GM18861 (cell line): ENCODE results near the gene WIZ.
"Not testable (repeated sequence)": the region's sequence is repeated elsewhere in the genome, so short reads cannot be mapped to it uniquely, and the experiment has no call there.

Source experiments
- ATAC-seq: cut with Tn5 transposase; IDR thresholded peaks from one replicate; pipeline ENCODE4 v1.9.1; 2021; ENCODE audit not compliant: unreplicated experiment

WIZ gene, protein sequence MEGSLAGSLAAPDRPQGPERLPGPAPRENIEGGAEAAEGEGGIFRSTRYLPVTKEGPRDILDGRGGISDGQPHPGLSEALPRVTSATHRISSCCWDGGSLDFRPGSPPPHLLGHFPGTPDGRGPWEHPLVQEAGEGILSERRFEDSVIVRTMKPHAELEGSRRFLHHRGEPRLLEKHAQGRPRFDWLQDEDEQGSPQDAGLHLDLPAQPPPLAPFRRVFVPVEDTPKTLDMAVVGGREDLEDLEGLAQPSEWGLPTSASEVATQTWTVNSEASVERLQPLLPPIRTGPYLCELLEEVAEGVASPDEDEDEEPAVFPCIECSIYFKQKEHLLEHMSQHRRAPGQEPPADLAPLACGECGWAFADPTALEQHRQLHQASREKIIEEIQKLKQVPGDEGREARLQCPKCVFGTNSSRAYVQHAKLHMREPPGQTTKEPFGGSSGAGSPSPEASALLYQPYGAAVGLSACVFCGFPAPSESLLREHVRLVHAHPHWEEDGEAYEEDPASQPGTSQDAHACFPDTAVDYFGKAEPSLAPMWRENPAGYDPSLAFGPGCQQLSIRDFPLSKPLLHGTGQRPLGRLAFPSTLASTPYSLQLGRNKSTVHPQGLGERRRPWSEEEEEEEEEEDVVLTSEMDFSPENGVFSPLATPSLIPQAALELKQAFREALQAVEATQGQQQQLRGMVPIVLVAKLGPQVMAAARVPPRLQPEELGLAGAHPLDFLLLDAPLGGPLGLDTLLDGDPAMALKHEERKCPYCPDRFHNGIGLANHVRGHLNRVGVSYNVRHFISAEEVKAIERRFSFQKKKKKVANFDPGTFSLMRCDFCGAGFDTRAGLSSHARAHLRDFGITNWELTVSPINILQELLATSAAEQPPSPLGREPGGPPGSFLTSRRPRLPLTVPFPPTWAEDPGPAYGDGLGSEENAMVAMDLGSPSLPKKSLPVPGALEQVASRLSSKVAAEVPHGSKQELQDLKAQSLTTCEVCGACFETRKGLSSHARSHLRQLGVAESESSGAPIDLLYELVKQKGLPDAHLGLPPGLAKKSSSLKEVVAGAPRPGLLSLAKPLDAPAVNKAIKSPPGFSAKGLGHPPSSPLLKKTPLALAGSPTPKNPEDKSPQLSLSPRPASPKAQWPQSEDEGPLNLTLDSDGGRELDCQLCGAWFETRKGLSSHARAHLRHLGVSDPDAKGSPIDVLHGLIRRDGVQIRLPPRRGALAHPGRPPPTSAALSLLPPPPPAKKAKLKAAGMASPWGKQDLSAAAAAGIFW (N-terminal part only)

DNA sequence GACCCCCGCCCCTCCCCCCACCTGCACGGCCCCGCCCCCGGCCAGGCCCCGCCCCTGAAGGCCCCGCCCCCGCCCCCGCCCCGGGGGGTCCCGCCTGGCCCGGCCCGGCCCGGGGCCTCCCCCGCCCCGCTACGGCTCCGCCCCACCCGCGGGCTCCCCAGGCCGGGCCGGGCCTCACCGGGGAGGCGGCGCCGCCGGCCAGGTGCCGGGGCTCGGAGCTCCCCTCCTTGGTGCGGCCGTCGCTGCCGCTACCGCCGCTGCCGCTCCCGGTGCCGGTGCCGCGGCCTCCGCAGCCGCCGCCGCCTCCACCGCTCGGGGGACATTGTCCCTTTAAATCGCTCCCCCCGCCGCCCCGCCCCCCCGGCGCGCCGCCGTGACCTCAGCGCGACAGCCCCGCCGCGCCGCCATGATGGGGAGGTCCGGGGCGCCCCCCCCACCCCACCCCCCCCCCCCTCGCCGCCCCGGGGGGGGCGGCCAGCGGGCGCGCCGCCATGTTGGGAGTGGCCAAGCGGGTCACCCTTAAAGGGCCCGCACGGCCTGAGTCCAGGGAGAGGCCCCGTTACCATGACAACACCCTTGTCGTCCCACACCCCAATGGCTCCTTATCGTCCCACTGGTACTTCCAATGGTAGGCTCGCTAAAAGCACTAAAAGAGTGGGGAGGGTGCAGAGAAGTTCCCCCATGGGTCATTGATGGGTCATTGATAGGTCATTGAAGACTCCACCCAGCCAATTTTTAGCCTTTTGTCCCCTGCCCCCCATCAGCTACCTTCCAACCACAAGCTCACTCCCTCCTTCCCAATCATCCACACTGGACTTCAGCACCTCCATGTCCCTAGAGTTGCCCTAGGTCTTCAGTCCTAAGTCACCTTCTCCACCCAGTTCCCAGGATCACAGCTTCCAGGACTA lies at the start of gene WIZ:
Gene WIZ, minus strand, starts transcription at position 337 of the 908 bp plus-strand sequence. CDS start 1,649 bp downstream, outside the sequence.
- no peak for ATAC-seq

DNA sequence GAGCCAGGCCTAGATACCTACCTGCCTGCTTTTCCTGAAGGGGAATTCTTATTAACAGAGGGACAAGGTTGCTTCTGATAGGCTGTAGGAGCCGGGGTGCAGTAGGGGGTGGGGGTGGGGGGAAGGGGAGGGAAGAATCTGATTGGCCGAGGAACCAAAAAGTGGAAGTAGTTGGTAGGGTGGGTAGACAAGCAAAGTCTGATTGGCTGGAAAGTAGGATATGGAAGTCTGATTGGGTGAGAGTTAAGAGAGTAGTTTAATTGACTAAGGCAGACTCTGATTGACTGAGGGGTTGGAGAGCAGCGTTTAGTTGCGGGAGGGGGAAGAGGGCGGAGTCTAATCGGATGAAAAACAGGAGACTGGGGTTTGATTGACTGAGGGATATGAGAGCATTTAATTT lies 49.2 kb upstream of the WIZ start:
- ATAC-seq: no peak

DNA sequence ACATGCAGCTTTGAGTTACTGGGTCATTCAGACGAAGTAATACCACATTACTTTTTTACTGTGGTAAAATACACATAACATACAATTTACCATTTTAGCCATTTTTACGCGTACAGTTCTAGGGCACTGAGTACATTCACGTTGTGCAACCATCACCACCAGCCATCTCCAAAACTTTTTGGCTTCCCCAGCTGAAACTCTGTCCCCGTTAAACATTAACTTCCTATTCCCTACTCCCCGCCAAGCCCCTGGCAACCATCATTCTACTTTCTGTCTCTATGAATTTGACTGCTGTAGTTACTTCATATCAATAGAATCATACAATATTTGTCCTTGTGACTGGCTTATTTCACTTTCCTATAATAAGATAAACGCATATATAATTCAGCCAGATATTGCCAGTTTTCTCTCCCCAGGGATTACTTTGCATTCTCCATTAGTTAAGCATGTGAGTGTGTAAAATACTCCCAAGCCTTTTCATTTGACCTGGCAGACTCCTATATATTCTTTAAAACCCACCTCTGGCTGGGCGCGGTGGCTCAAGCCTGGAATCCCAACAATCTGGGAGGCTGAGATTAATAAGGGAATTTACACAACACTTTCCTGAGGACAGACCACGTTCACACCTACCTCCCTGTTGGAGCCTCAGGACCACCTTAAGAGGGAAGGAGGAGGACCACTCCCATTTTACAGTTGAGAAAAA lies 48.6 kb upstream of the WIZ start:
- no peak for ATAC-seq

DNA sequence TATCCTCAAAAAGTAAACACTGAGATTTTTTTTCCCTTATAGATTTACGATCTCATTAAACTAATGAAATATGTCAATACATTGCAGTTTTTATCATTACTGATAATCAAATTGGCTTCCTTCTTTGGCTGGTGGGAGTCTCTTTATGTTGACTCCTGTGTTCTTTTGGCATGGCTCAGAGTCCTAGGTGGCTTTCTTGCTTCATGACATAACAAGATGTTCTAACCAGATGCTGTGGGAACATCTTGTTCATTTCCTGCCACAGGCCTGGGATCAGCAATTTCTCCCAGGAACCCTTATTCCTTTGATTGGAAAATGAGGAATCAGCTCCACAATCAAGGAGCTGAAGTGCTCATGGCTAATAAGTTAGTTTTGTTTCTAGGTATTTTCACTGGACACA lies 45.4 kb upstream of the WIZ start:
- no peak for ATAC-seq

DNA sequence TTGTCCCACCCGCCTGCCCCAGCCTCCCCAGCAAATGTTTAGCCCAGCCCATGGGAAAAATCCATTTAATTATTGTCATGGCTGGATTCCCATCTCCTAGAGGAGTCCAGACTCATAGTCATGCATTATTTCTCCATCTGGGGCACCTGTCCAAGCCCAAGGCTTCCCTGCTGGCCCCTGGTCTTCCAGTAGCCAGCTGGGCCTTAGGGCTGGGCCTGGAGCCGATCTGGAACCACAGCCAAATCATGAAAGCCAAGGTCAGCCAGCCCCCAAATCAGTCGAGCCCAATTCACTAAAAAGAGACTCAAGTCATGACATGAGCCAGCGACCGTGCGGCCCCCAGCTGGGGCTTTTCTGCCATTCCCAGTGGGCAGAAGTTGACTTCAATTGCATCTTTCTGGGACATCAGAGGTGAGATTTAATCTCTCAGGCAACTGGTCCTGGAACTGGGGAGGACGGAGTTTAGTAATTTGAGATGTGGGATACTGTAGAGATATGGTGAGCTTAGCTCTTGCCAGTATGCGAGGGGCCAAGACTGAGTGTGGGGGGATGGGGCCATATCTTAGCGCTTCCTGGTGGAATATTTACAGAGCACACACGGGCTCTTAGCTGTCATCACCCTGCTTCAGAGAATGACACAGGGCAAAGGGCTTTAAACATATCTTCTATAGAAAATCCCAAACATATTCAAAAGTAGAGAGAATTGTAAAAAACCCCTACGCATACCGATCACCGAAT lies 38.9 kb upstream of the WIZ start:
- no peak for ATAC-seq

DNA sequence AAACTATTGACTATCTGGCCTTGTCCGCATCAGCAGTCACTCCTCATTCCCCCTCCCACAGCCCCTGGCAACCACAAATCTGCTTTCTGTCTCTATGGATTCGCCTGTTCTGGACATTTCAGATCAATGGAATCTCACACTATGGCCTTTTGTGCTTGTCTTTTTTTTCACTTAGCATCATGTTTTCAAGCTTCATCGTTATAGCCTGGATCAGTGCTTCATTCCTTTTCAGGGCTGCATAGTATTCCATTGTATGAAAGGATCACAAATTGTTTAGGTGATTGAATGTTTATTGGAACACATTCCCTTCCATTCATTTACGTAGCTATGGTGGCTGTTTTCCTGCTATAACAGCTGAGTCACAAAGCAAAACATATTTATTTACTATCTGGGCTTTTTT lies 37.3 kb upstream of the WIZ start:
- ATAC-seq: no peak

DNA sequence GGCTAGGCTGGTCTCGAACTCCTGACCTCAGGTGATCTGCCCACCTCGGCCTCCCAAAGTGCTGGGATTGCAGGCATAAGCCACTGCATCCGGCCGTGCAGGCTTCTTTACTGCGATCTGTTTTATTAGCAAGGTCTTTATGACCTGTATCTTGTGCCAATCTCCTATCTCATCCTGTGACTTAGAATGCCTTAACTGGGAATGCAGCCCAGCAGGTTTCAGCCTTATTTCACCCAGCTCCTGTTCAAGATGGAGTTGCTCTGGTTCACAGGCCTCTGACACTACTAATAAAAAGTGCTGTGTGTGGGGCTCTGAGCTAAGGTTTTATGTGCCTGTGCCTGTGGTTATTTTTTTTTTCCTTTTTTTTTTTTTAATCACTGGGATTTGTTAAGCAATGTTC lies 36.0 kb upstream of the WIZ start:
- not testable (repeated sequence) for ATAC-seq

DNA sequence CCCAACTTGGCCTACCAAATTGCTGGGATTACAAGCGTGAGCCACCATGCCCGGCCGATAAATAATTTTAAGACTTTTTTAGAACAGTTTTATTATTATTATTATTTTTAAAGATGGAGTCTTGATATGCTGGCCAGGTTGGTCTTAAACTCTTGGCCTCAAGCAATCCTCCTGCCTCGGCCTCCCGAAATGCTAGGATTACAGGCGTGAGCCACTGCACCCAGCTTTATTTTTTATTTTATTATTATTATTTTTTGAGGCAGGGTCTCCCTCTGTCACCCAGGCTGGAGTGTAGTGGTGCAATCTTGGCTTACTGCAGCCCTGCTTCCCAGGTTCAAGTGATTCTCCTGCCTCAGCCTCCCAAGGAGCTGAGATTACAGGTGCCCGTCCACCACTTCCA lies 31.2 kb upstream of the WIZ start:
- ATAC-seq: not testable (repeated sequence)

DNA sequence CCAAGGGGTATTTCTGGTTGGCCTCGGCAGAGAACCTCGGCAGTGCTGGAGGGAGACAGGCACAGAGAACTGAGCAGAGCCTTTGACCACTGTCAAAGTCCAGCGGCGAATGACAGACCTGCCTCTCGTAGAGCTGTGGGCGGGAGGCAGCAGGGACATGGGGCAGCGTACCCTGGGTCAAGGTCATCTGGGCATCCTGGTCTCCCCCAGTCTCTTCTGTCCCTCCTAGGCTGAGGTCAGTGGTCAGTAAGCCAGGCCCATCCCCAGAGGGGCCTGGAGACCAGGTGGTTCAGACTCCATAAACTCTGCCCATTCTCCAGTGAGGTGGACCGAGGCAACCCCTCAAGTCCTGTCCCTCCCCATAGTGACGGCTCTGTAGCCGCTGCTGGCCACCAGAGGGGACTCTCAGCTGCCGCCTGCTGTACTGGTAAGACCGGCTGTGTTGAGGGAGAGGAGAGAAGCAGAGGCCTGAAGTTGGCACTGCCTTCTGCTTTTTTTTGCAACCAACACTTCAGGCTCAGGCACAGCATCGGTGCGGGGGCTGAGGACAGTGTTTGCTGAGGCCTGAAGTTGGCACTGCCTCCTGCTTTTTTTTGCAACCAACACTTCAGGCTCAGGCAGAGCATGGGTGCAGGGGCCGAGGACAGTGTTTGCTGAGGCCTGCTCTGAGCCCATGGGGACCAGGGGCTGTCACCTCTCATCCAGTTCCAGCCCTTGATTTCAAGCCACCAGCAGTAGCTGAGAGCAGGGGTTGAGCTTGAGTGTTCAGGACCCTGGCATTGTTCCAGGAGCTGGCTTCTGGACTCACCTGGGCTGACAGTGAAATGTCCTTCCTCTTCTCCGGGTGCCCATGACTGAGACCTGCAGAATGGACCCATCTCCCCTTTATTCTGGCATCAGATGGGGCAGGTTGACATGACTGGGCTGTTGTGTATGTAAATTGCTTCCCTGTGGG lies 29.9 kb upstream of the WIZ start, which contains the start of gene PGLYRP2:
Gene PGLYRP2, minus strand, starts transcription at position 111 of the 955 bp plus-strand sequence. CDS start 130 bp downstream, outside the sequence.
- no peak for ATAC-seq

DNA sequence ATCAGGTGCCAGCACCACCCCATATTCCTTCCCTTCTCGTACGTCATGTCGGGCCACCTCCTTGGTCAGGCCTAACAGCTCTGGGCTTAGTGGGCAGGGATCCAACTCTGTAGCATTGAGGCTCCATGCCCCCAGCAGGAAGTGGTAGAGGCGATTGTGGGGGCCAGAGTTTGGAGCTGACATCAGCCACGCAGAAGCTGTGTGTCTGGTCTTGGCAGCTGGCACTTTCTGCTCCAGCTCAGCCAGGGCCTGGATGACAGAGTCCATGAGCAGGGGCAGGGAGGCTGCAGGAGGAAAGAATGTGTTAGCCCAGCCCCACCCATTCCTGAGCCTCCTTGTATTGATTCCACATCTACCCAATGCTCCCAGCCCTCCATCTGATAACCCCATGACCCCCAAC lies 26.6 kb upstream of the WIZ start:
- no peak for ATAC-seq

DNA sequence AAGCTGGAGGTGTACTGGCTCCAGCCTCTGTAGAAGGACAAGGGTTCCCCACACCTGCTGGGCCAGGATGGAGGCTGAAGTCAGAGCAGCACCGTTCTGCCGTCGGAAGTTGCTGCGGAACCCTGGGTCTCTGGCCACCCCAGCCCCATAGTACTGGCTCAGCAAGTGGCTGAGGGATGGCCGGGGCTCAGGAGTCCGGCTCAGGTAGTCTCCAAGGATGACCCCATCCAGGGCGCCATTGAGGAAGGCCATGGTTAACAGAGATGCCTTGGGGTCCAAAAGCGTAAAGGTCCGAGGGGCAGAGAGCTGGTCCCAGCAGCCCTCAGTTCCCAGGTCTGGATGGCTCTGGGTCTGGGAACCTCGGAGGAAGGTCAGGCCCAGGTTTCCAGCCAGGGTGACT lies 25.9 kb upstream of the WIZ start:
- ATAC-seq: no peak

DNA sequence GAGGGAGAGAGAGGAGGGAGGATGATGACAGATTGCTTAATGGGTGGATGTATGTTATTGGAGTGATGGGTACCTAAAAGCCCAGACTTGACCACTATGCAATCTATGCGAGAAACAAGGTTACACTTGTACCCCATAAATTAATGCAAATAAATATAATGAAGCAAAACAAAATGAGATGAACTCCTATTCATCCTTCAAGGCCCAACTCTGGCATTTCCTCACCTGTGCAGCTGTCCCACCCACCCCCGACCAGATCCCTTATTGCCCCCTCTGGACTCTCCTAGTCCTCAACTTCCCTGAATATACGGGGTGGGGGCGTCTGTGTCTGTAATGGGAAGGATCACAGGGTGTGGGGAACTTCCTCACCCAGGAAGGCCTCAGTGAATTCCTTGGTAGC lies 25.4 kb upstream of the WIZ start:
- no peak for ATAC-seq

DNA sequence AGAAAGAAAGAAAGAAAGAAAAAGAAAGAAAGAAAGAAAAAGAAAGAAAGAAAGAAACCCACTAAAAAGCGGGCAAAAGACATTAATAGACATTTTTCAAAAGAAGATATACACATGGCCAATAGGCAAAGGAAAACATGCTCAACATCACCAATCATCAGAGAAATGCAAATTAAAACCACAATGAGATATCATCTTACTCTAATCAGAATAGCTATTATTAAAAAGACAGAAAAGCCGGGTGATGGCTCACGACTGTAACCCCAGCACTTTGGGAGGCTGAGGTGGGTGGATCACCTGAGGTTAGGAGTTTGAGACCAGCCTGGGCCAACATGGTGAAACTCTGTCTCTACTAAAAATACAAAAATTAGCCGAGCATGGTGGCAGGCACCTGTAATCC lies 24.1 kb upstream of the WIZ start:
- not testable (repeated sequence) for ATAC-seq

DNA sequence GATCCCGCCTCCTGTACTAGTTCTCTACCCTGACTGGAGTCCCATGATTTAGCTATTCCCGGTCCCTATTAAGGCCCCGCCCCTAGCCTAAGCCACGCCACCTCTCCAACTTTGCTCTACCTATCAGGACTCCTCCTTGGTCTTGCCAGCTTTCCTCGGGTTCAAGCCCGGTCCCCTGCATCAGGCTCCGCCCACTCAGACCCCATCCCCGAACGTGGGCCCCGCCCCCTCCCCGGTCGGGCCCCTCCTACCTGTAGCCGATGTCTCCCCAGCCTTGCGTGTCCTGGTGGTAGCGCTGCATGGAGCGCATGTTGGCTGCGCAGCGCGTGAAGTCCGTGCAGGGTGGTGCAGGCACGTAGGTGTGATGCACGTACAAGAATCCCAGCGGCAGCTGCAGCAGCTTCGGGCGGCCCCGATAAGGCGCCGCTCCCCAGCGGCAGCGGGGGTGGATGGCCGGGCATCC lies 21.9 kb upstream of the WIZ start:
- ATAC-seq: no peak

DNA sequence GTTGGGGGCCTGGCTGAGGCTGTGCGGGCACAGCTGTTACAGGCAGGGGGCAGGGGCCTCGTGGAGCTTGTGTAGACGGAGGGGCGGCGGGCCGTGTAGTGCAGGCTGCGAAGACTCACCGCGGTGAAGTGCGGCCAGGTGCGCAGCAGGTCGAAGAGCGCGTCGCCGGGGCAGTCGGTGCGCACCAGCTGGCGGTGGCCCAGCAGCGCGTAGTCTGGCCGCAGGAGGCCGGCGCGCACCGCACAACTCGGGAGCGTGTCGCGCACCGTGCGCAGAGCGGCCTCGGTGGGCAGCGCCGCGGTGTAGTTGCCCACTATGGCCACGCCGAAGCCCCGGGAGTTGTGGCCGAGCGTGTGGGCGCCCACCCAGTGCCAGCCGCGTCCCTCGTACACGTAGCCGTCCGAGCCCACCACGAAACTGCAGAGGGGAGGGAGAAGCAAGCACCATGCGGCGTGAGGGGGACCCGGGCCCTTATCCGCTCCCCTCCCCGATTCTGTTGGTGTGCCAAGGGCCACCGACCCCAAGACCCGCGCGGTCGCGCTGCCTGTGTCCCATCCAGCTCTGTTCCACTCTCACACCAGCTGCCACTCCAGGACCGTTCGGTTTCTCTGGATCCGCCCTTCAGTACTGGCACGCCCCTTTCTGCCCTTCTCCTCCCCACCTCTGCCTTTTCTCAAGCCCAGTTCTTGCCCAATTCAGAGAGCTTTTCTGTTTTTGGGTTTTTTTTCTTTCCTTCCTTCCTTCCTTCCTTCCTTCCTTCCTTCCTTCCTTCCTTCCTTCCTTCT lies 19.9 kb upstream of the WIZ start:
- ATAC-seq: no peak

DNA sequence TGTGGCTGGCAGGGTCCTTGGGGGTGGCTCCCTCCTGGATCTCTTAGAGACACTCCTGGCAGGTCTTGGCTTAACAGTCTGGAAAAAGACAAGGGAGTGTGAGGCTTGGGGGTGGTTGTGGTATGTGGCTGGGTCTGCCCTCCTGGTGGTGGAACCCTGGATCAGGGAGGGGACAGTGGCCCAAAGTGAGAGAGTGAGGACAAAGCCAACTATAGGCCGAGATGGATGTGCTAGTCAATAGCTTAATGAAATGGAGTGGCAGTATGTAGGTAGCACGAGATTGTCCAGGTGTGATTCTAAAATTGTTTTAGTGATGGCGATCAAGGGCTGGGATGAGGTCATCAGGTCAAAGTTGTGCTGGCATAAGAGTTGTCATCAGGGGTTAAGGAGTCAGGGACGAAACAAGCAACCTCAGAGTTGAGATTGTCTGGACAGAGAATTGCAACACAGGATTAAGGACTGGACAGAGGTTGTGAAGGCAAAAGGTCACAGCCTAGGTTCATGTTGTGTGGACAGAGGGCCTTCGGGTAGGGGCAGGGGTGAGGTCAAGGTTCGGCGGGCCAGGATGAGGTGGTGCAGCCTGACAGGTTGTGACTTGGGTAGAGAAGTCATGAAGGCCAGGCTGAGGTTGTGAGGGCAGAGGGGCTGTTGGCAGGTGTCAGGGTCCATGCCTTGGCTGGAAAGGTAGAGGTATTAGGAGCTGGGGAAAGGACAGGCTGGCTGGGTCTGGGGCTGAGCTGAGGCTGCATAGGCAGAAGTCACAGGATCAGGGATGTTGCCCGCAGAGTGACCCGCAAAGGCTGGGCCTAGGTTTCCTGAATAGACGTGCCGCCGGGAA lies 19.1 kb upstream of the WIZ start:
- ATAC-seq: no peak
